Activated naive CD4-positive, alpha-beta T cell treated with anti-CD3 and anti-CD28 coated beads, Interleukin-2, amount 50 U/mL, for 72 hours (primary cell): ENCODE results near the gene RGS8. TPM values are rescaled to one million over a fixed set of nuclear protein-coding genes. Genes with fewer than 3 reads are reported as not detected.

Experiments used
- total RNA-seq, 2 donors: library from RNA; stranded (reverse); gene quantifications; one replicate each; pipeline ENCODE4 v1.2.3, GENCODE V29; 2022

RGS8 gene
- total RNA-seq, 2 donors from 2014 or later = not detected

Other genes starting within 250 kb of the RGS8 start
- not detected for gene RGSL1, start 234.4 kb downstream of the RGS8 start, total RNA-seq
- gene RNASEL, start 95.3 kb downstream of the RGS8 start, total RNA-seq = 1 to 10 TPM; 3.6 to 5.2 TPM
- gene RGS16, start 80.2 kb downstream of the RGS8 start, total RNA-seq = 10 to 100 TPM; 36.0 to 64.5 TPM
- gene NPL, start 105.2 kb upstream of the RGS8 start, total RNA-seq = 1 to 10 TPM; 1.2 to 3.4 TPM
- 100 to 1,000 TPM; 162 to 212 TPM for gene DHX9, start 154.8 kb upstream of the RGS8 start, total RNA-seq